K562 (cell line): ENCODE data around the gene UVRAG. TPM values are rescaled to one million over a fixed set of nuclear protein-coding genes. Genes with fewer than 3 reads are reported as not detected.

Experiments used
- ATAC-seq: fragments of 200-7000 bp; cut with Tn5 transposase; 3 replicates; pipeline ENCODE4 v1.9.1; 2020; ENCODE audit warnings: moderate library complexity
- BruUV-seq: library from RNA; stranded (reverse); fragments of 400-500 nt; replicated peaks from 2 replicates; lab custom pipeline; 2021; lab: Mats Ljungman, UMichigan
- CTCF ChIA-PET: fragments of 300-600 bp; formaldehyde crosslinking; extraction: SDS; loops from one replicate; lab custom pipeline; 2021; ENCODE audit warnings: low intra/inter-chr PET ratio; lab: Yijun Ruan, JAX
- POLR2A ChIA-PET: fragments of 300-600, 350-650 bp; sonication (Branson Sonifier 250); formaldehyde crosslinking; extraction: SDS; loops from one replicate; lab custom pipeline; 2021; ENCODE audit warnings: antibody characterized with exemption, inconsistent platforms; lab: Yijun Ruan, JAX
- DNase-seq, 4 experiments: peaks; one replicate each; pipeline versions ENCODE4 v3.0.0 to v3.0.0-alpha.2; 2011 to 2018; ENCODE audit warnings: low spot score in 3 of 4, mixed read lengths in 3 of 4; ENCODE audit errors: extremely low read depth in 1 of 4
- FAIRE-seq: peaks from 2 replicates; lab custom pipeline; 2011; peaks lifted over from hg19 to GRCh38; lab: Jason Lieb, UNC
- H2AFZ ChIP-seq: 2 replicates; pipeline ENCODE4 v1.6.0; 2011; ENCODE audit warnings: low read depth, low read length, control low read depth, inconsistent platforms
- H3K27ac ChIP-seq: fragments of 200-600 bp; 3 replicates; pipeline ENCODE4 v1.8.0; 2011; ENCODE audit warnings: low read depth, mild to moderate bottlenecking, control low read depth, inconsistent platforms, low read length, moderate library complexity, mixed read lengths; ENCODE audit errors: extremely low read depth
- H3K27me3 ChIP-seq, 2 experiments: fragments of 300-600 bp in 1 of 2; 2 replicates in 1 of 2; 3 replicates in 1 of 2; pipeline versions ENCODE4 v1.6.0 to v1.8.0; 2011; ENCODE audit warnings: inconsistent platforms in 2 of 2, low read length in 2 of 2, mild to moderate bottlenecking in 1 of 2, mixed read lengths in 1 of 2, moderate library complexity in 1 of 2; ENCODE audit not compliant: control insufficient read depth in 2 of 2, insufficient read depth in 2 of 2
- H3K36me3 ChIP-seq: fragments of 300-600 bp; 3 replicates; pipeline ENCODE4 v1.8.0; 2011; ENCODE audit warnings: mild to moderate bottlenecking, low read length, inconsistent platforms; ENCODE audit not compliant: control insufficient read depth, insufficient read depth
- H3K4me1 ChIP-seq, 2 experiments: fragments of 200-600 bp in 1 of 2; replicated peaks in 1 of 2; 2 replicates in 1 of 2; 3 replicates in 1 of 2; pipeline versions ENCODE4 v1.5.1 to v1.8.0; 2011; ENCODE audit warnings: inconsistent platforms in 2 of 2, low read length in 2 of 2, mild to moderate bottlenecking in 1 of 2, mixed read lengths in 1 of 2, moderate library complexity in 1 of 2; ENCODE audit not compliant: control insufficient read depth in 2 of 2, insufficient read depth in 2 of 2
- H3K4me2 ChIP-seq: 2 replicates; pipeline ENCODE4 v1.6.1; 2011; ENCODE audit warnings: low read length, control low read depth, inconsistent platforms, mixed read lengths; ENCODE audit not compliant: insufficient read depth
- H3K4me3 ChIP-seq: fragments of 200-600 bp; sonication (generic), shearing (Covaris generic); 2 replicates; pipeline ENCODE4 v1.5.1; 2016; ENCODE audit warnings: control low read depth, inconsistent platforms
- H3K79me2 ChIP-seq: fragments of 200-600 bp; 3 replicates; pipeline ENCODE4 v1.8.0; 2011; ENCODE audit warnings: low read length, inconsistent platforms; ENCODE audit not compliant: control insufficient read depth, insufficient read depth
- H3K9ac ChIP-seq, 2 experiments: 2 replicates each; pipeline versions ENCODE4 v1.6.0 to v1.6.1; 2011; ENCODE audit warnings: low read depth in 2 of 2, low read length in 2 of 2, control low read depth in 1 of 2, inconsistent platforms in 1 of 2, mild to moderate bottlenecking in 1 of 2, mixed read lengths in 1 of 2; ENCODE audit not compliant: insufficient read depth in 1 of 2
- H3K9me1 ChIP-seq: one replicate; pipeline ENCODE4 v1.6.0; 2011; ENCODE audit warnings: inconsistent platforms, mild to moderate bottlenecking, low read length, moderate library complexity; ENCODE audit not compliant: control insufficient read depth, insufficient read depth
- H3K9me3 ChIP-seq: replicated peaks from 2 replicates; pipeline ENCODE4 v1.5.1; 2011; ENCODE audit warnings: low read depth, low read length, inconsistent platforms; ENCODE audit not compliant: control insufficient read depth, insufficient read depth
- H4K20me1 ChIP-seq: replicated peaks from 2 replicates; pipeline ENCODE4 v1.6.1; 2011; ENCODE audit warnings: low read length, inconsistent platforms, mixed read lengths; ENCODE audit not compliant: control insufficient read depth, insufficient read depth
- BHLHE40 ChIP-seq: IDR thresholded peaks from 2 replicates; pipeline ENCODE4 v1.6.1; 2011; ENCODE audit warnings: low read length, improper control_type of control experiment
- CCAR2 ChIP-seq: fragments of 200-400 bp; formaldehyde crosslinking; IDR thresholded peaks from 2 replicates; pipeline ENCODE4 v1.6.1; 2017; ENCODE audit warnings: mild to moderate bottlenecking, low read depth, low read length
- ELF2 ChIP-seq: fragments of 250-450 bp; sonication (Bioruptor Pico); IDR thresholded peaks from 2 replicates; pipeline ENCODE4 v1.5.0; 2021; ENCODE audit warnings: mild to moderate bottlenecking
- ETV5 ChIP-seq: sonication (generic); formaldehyde crosslinking; IDR thresholded peaks from 2 replicates; pipeline ENCODE4 v1.4.0; 2020; ENCODE audit warnings: low read depth, mild to moderate bottlenecking, missing genetic modification reagents
- ILF3 ChIP-seq: fragments of 450-650 bp; IDR thresholded peaks from 2 replicates; pipeline ENCODE4 v1.6.1; 2018; ENCODE audit warnings: antibody characterized with exemption, mild to moderate bottlenecking, moderate library complexity, borderline replicate concordance
- JUND ChIP-seq, 2 experiments: IDR thresholded peaks; 2 replicates in 1 of 2; 3 replicates in 1 of 2; pipeline ENCODE4 v1.6.1; 2011; ENCODE audit warnings: borderline replicate concordance in 2 of 2, low read depth in 2 of 2, low read length in 2 of 2, improper control_type of control experiment in 1 of 2, missing biosample characterization in 1 of 2, missing genetic modification characterization in 1 of 2, missing genetic modification reagents in 1 of 2
- NFRKB ChIP-seq: fragments of 450-650 bp; IDR thresholded peaks from 2 replicates; pipeline ENCODE4 v1.6.1; 2016; ENCODE audit warnings: low read depth
- STAT6 ChIP-seq: sonication (generic); formaldehyde crosslinking; IDR thresholded peaks from 2 replicates; pipeline ENCODE4 v1.8.1; 2023; ENCODE audit warnings: mild to moderate bottlenecking, missing genetic modification reagents
- ZNF717 ChIP-seq: fragments of 250-450 bp; sonication (Bioruptor Pico); IDR thresholded peaks from 2 replicates; pipeline ENCODE4 v1.5.0; 2021
- WGBS: fragments of 100-300 bp; shearing (Covaris generic); methylation state at CpG from one replicate; pipeline ENCODE4 v1.1.6; 2016; ENCODE audit warnings: low coverage, mixed read lengths; ENCODE audit not compliant: insufficient coverage; ENCODE audit errors: missing lambda C conversion rate; 5-methylcytosine and 5-hydroxymethylcytosine counted together
- in situ Hi-C: fragments of 300-500 bp; cut with MboI; formaldehyde crosslinking; loops from 4 replicates; pipeline ENCODE4 v1.15.0; 2018; ENCODE audit warnings: inconsistent platforms, mixed read lengths
- intact Hi-C: fragments of 100-400 bp; cut with micrococcal nuclease; formaldehyde crosslinking; loops from 2 replicates; pipeline ENCODE4 v1.14.2; 2022
- polyA plus RNA-seq, 8 experiments: library from polyadenylated mRNA; depleted of rRNA in 4 of 8; stranded (reverse) in 5 of 8; unstranded in 3 of 8; fragments of >200 nt; fragmentation: Nextera tagmentation in 2 of 8; fragmentation: Illumina TruSeq in 1 of 8; extraction: Ambion mirVana in 2 of 8; extraction: Trizol in 1 of 8; gene quantifications; 2 replicates each; pipeline versions ENCODE4 v1.2.1 to v1.2.3, GENCODE V29; 2011 to 2014; ENCODE audit warnings: inconsistent platforms in 1 of 8, missing spikeins in 1 of 8
- total RNA-seq, 7 experiments: library from RNA; depleted of rRNA in 6 of 7; stranded (reverse); fragments of >200 nt in 6 of 7; fragmentation: Illumina TruSeq in 2 of 7; extraction: Trizol in 2 of 7; gene quantifications; 2 replicates each; pipeline versions ENCODE4 v1.2.1 to v1.2.3, GENCODE V29; 2011 to 2021; ENCODE audit warnings: low replicate concordance in 1 of 7
- TF ChIP-seq, protein P1 (sequence below): fragments of 450-650 bp; formaldehyde crosslinking; IDR thresholded peaks from 2 replicates; pipeline ENCODE4 v1.4.0; 2022; ENCODE audit warnings: mild to moderate bottlenecking, moderate library complexity
- TF ChIP-seq, protein P2 (sequence below): fragments of 250-450 bp; sonication (Bioruptor Pico); IDR thresholded peaks from 2 replicates; pipeline ENCODE4 v1.8.0; 2021; ENCODE audit warnings: moderate library complexity, mild to moderate bottlenecking, inconsistent platforms

UVRAG gene
- total and polyA plus RNA-seq, 9 of the 15 experiments (the other 6 are each of a cell fraction or from before 2014, with no cell fraction given) = 3.1 to 17.8 (median 12.4) TPM

DNA sequence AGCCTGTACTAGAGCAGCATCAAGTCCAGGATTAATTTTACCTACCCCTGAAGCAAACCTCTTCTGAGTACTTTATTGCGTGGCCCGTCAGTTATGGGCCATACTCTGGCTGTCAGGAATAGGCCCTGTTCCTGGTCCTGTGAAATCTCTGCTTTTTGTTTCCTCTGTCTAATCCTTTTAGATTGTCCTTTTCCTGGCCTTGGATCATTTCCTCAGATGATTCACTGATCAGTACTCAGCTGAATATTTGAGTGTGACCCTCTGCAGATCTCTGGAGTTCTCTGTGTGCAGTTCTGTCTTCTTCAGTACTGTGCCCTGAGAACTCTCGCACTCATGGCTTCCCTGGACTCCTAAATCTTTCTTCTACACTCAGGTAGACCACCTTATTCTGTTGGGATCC lies 123.5 kb downstream of the UVRAG start:
- ATAC-seq = no peak
- H3K9me1 ChIP-seq = no peaks in the 10 kb centered on the region
- H3K9me3 ChIP-seq = no peaks in the 10 kb centered on the region
- no peaks in the 10 kb centered on the region; the same call in 2 of the 3 replicates for H3K36me3 ChIP-seq
- intact Hi-C loops = no loop called here
- H3K27ac ChIP-seq = no peak overlapping the region
- no peak for TF ChIP-seq ZNF717
- DNase-seq = no peak
- in situ Hi-C loops = no loop called here
- no peaks in the 10 kb centered on the region for H4K20me1 ChIP-seq
- no peak for FAIRE-seq
- CTCF ChIA-PET = no interaction called here
- H3K4me2 ChIP-seq = no peak overlapping the region
- POLR2A ChIA-PET = no interaction called here
- H3K4me3 ChIP-seq = no peak overlapping the region
- H3K79me2 ChIP-seq = no peaks in the 10 kb centered on the region
- 100% methylated on average over 3 of the region's 3 CpGs for WGBS
- H3K9ac ChIP-seq = no peak overlapping the region
- H3K4me1 ChIP-seq = no peaks in the 10 kb centered on the region
- H3K27me3 ChIP-seq = no peaks in the 10 kb centered on the region
- BruUV-seq = no TSS peak
- no peak overlapping the region for H2AFZ ChIP-seq

DNA sequence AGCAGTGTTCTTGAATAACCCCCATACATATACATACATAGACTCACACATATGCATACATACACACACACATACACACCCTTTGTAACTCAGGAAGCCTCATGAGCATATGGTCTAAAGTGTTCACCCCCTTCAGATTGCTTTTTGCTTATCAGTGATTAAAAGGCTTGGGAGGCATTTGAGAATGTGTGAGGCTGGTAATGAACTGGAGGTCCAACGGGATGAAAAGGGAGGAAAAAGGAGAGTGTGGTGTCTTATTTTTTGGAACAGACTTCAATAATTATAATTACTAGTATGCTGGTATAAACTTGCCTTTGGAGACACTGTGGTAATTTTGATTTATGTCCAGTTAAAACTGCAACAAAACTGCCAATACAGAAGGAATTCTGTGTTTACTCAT lies 124.5 kb downstream of the UVRAG start:
- in situ Hi-C loops = no loop called here
- CTCF ChIA-PET = no interaction called here
- TF ChIP-seq NFRKB (no peak), STAT6 (CRISPR knock-in tag) (no peak), JUND (IDR thresholded peaks at IDR 0.05; ENCODE audit: borderline replicate concordance, low read depth, low read length) (no peak), JUND (tag; IDR thresholded peaks at IDR 0.05; ENCODE audit: borderline replicate concordance, low read depth, low read length) (no peak), ELF2 (CRISPR knock-in tag) (no peak), ETV5 (CRISPR knock-in tag) (no peak), BHLHE40 (no peak), CCAR2 (no peak), ILF3 (no peak)
- TF ChIP-seq, protein P1, sequence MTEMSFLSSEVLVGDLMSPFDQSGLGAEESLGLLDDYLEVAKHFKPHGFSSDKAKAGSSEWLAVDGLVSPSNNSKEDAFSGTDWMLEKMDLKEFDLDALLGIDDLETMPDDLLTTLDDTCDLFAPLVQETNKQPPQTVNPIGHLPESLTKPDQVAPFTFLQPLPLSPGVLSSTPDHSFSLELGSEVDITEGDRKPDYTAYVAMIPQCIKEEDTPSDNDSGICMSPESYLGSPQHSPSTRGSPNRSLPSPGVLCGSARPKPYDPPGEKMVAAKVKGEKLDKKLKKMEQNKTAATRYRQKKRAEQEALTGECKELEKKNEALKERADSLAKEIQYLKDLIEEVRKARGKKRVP (CRISPR knock-in tag) = no peak
- TF ChIP-seq, protein P2, sequence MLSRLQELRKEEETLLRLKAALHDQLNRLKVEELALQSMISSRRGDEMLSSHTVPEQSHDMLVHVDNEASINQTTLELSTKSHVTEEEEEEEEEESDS (CRISPR knock-in tag) = no peak

More for the DNA sequence above, 124.5 kb downstream of the UVRAG start:
- DNase-seq (no peak), ATAC-seq (no peak), FAIRE-seq (no peak)
- Histone ChIP-seq H3K4me3 (no peak overlapping the region), H3K9me3 (no peaks in the 10 kb centered on the region), H3K79me2 (no peaks in the 10 kb centered on the region), H3K4me2 (no peak overlapping the region), H3K9ac (no peak overlapping the region), H3K9me1 (no peaks in the 10 kb centered on the region), H3K4me1 (no peaks in the 10 kb centered on the region), H3K27ac (no peak overlapping the region), H3K36me3 (no peaks in the 10 kb centered on the region; the same call in 2 of the 3 replicates), H3K27me3 (no peaks in the 10 kb centered on the region), H2AFZ (no peak overlapping the region), H4K20me1 (no peaks in the 10 kb centered on the region)
- BruUV-seq = no TSS peak
- intact Hi-C loops = no loop called here
- WGBS = 38% methylated on average over 1 of the region's 1 CpG
- POLR2A ChIA-PET = no interaction called here
